GM18867 (cell line): Measurements from ENCODE around the gene ITGA4.
A peak's percentile ranks its signal among the peaks of the same experiment; 100 is the strongest.

ENCODE experiments used
- ATAC-seq: cut with Tn5 transposase; IDR thresholded peaks from one replicate; pipeline ENCODE4 v1.9.1; 2021; ENCODE audit warnings: mild to moderate bottlenecking, moderate library complexity; ENCODE audit not compliant: unreplicated experiment

Gene ITGA4

DNA sequence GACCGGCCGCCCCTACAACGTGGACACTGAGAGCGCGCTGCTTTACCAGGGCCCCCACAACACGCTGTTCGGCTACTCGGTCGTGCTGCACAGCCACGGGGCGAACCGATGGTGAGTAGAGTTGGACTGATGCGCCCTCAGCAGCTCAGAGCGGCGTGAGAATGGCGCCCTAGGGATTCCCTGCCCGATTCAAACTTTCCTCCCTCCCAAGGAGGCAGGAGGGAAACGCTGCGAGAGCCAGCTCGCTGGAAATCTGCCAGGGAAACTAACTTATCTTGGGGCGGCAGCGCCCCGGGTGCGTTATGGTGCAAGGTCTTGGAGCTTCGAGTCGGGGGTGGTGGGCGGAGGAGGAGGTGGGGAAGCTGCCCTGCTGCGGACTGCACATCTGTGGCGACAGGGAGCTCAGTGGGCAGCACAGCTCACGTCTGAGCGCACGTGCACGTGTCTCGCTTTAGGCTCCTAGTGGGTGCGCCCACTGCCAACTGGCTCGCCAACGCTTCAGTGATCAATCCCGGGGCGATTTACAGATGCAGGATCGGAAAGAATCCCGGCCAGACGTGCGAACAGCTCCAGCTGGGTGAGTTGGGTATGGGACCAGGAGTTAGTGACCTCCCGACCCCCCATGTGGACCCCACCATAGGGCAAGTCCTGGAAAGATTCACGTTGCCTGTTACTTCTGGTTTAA is 697 bp downstream of the ITGA4 start:
- peak; percentile 26 for ATAC-seq

DNA sequence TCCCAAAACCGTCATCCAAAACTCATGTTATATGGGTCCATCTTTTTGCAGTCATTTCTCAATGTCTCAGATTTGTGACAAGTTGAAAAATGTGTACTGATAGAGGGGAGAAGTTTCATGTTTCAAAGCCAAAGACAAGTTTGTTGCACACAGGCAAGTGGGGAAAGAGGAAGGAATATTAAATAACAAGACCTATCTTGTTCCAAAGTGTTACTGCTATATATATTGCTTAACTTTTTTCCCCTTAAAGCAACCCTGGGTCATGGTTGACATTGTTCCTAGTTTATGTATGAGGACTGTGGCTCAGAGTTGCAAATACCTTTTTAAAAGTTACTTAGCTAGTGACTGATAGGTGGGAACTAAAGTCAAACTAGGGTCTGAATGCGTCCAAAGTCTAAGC is 1.7 kb downstream of the ITGA4 start:
- no peak for ATAC-seq

DNA sequence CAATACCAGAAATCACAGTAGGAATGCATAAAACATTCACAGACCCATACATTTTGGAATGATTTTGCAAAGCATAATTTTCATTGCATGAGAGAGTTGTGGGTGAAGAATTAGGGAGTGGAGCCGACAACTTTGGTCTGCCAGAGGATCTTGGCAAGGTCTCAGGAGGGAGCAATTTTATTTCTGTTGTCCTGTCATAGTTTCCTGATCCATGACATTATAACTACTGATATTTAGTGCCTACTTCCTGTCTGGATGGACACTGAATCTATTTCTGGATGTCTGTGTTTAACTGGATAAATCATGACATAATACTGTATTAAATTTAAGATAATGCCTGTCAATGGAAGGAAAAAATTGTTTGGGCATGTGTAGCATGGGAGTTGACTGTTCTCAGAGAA is 2.4 kb downstream of the ITGA4 start:
- no peak for ATAC-seq

DNA sequence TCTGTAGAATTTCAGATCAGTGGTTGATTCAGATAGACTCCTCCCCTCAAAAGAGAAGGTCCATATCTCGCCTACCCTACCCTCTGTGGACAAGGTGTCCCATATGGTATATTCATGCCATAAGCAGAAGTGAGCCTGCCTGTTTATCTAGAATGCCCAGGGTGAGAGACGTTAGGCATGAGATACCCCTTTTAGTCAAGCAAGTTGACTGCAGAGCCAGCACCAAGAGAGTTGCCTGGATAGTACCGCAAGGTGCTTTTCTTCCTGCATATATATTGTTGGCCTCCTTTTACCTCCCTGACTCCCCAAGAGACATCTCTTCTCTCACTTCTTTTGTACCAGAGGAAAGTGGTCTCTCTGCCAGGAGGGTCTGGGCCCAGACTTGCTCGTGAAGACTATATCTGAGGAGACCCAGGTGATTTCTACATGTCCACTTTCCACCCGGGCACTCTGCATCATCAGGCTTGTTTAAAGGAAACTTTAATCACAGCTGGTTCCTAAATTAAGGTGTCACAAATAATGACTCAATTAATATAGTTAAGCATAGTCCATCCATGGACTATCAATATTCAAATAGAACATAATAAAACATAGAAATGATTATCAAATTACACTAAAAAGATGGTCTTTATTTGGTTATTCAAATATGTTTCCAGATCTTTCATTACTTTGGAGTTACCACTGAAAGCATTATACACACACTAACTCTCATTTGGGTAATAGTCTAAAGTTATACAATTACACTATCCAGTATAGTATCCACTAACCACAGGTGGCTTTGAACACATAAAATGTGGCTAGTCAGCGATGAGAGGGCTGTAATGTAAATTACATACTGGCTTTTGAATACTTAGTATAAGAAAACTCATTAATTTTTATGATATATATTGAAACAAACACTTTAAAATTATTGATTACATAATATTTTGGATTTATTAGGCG is 4.1 kb downstream of the ITGA4 start:
- peak; percentile 24 for ATAC-seq

DNA sequence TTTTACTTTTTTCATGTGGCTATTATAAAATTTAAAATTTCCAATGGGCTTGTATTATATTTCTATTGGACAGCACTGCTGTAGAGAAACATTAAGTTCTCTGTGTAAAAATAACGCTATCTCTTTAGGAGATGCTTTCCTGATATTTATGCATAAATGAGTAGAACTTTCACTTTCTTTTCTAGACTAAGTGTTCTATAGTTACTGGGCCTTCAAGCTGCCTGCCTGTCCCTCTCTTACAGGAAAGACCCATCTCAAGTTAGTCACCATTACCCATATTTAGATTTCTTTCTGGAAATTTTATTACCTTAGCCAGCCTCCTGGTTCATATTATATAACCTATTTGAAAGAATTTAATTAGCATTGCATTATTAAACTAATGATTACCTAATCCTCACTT is 4.8 kb downstream of the ITGA4 start:
- ATAC-seq = peak; percentile 21

DNA sequence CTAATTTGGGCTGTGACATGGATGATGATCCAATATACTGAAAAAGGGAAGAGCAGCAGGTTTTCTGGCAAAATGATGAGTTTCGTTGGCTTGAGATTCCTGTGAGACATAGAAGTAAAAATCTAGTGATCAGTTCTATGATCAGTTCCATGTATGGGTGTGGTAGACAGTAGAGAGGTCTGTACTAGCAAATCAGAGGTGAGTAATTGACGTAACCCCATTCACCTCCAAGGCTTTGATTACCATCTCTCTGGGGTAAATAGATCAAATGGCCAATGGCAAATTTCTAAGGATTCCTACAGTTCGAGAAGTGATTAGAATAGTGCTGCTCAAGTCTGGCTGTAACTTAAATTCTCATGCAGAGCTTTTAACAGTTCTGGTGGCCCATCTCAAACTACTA is 6.4 kb downstream of the ITGA4 start:
- ATAC-seq = no peak

DNA sequence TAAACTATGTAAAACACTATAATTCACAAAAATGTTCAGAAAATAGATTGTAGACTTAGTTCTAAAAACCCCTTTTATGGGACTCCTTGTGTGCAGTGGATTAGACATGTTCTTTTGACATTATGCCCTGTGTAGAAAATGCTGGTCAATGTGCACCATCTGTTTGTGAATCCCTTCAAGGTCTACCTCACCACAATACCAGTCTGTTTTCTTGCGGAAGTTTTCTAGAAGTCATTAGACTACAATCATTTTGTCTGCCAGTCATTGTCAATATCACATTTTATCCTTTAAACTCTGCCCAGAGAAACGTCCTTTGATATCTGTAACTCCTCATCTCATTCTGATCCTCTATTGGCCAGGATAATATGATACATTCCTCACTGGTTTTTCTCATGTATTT is 7.8 kb downstream of the ITGA4 start:
- no peak for ATAC-seq

DNA sequence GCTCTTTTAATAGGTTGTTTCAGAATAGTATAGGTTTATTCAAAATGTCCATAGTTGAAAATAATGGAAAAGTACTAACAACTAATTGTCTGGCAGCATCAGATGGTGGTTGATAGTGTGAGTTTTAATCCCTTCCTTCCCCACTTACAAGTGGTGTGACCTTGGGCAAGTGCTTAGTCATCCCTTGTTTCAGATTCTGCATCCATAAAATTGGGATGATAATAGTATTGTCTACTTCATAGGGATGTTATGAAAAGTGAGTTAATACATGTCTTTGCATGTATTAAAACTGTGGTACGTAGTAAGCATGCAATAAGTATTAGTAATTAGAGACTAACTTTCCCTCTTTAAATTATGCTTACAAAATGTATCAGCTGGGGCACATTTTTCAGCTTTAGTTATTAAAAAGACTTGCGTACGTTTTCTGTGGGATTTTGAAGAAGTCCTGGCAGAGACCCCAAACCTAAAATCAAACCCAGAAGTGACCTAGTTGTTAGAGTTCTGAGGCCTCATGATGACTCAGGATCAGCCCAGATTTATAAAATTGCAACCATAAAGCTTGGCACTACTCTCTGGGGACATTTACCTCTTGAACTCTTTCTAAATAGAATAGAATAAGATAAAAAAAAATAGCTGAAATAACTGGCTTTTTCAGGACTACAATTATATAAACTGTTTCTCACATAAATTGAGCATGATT is 8.6 kb downstream of the ITGA4 start:
- no peak for ATAC-seq

DNA sequence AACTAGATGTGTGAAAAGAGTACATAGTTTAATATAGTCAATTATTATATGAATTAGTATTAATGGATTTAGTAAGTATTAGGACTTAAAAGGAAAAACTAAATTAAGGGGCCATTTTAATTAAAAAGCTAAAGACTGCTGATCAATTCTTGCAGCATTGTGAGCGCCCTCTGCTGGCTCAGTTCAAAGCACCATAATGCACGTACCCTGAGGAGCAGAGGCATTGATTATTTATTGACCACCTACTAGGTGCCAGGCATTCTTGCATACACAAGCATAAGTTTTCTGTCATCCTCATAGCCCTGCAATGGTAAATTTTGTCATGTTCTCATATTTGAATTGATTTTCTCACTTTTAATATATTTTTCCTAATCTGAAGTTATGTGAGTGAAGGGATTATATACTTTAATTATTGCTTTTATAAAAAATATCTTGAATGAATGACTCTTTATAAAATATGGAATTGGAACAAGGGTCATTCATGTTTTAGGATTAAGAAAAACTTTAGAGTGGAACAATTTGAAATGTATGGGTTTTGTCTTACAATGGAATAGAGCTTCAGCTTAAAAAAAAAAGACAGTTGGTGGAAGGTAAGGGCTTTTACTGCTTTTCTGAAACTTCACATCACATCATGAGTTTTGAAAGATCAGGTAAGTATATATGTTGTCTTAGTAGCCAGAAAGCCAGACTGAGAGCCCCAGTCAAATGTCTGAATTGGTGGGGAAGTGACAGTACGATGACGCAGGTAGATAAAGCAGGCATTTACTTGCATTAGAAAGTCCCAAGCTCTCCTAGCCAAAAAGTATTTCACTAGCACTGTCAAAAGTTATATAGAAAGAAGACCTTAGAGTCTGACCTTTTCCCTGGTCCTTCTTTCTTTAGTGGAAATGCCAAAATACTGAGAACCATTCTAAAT is 9.7 kb downstream of the ITGA4 start:
- peak; percentile 47 for ATAC-seq

DNA sequence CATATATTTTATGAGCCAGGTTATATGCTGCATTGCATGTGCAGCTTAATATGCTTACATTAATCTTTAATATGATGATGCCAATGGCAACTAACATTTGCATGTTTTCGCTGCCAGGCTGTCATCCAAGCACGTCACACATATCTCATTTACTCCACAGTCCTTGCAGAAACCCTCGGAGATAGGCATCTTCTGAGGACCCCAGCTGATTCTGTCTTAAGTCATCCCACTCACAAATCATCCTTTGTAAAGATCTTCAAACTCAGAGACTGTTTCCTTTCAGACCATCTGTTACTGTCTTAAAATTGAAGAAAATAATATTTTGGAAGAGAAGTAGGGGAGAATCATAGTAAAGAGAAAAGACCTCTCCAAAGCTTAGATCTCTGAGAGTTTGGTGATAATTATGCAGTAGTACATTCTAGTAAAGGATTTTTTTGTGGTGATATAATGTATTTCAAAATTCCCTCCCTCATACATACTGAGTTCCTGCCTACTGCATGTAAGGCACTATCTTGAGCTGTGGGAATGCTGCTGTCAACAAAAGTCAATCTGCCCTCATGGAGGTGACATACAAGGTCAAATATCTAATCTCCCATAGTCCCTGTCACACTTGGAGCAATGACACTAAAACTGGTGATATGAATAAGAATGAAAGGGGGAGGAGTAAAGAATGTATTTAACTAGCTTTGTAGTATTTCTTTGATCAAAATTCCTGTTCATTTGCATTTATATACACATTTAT is 11.0 kb downstream of the ITGA4 start:
- no peak for ATAC-seq

DNA sequence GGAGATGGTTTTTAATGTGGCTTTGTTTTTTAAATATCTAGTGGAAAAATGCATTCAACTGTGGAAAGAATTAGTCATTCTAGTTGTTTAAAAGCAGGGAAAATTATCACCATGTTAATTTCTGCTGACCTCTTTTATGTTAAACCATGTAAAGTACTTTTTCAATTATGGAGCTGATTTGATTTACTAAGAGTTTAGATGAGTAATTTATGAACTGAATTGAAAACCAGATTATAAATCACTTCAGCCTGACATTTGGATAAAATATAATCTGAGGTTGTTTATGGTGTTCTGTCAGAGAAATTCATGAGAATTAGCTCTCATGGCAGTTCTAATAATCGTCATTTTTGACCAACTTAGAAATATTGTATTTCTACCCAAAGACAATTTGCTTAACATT is 11.6 kb downstream of the ITGA4 start:
- no peak for ATAC-seq

DNA sequence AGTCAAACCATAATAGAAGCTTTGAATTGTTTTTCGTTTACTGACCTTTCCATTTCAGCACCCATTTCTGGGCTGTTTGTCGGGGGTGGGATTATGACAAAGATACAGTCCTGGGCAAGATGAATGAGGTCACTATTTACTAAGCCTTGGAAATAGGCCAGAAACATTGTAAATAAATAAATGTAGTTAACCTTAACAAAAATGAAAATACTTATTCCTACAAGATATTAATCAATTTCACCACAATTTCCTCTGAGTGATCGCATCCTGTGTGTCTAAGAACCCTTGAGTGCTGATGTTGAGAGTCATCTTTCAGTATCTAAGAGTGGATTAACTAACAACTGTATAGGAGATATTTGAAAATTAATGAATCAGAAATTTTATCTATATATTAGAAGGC is 14.0 kb downstream of the ITGA4 start:
- no peak for ATAC-seq

DNA sequence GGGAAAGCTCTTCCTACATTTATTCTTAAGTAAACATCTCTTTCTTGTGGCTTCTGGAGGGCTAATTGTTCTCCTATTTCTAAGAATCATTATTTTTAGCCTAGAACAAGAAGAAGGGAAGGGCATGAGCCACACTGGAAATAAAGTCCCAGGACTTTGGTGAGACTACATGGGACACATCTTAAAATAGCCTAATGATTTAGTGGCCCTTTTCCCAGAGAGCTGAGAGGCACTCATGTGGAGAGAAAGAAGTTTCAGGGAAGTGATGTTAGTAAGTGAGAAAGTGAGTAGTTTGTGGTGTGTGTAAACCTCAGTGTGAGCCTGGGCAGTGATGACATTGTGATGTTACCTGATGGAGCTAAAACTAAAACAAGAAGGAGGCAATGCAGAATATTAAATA is 14.6 kb downstream of the ITGA4 start:
- peak; percentile 51 for ATAC-seq

DNA sequence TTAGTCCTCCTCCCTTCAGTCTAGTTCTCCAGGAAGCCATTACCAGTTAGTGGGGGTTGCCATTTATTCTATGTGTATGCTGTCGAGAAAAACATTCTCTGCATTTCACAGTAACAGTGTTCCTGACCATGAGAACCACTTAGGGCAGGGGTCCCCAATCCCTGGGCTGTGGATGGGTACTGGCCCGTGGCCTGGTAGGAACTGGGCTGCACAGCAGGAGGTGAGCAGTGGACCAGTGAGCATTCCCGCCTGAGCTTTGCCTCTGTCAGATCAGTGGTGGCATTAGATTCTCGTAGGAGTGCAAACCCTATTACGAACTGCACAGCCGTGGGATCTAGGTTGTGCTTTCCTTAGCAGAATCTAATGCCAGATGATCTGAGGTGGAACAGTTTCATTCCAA is 15.8 kb downstream of the ITGA4 start:
- ATAC-seq = no peak

DNA sequence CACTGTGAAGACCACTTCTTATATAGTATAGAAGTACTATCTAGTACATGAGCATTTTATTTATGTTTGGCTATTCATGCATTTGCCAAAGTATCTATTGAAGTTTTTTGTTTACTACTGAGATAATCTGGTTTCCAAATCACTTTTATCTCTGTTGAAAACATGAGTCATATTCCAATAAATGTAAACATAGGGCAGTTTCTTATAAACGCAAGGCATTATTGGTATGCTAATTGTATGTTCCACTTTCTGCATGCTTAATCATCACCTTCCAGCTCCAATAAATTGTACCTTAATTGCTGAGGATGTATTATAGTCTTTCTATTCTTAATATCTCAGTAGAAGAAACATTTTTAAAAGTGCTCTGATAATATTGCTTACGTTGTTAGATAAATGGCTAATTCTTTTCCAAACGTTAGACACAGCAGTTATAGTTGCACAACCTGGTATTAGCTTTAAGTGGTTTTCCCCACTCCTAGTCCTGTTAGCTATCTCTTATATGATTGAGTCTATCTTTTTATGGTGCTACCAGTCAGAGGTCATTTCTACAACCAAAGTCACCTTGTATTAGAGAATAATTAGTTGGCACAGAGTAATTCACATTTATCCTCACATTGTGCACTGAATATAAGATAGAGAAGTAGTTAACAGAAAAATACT is 17.2 kb downstream of the ITGA4 start:
- ATAC-seq = no peak

DNA sequence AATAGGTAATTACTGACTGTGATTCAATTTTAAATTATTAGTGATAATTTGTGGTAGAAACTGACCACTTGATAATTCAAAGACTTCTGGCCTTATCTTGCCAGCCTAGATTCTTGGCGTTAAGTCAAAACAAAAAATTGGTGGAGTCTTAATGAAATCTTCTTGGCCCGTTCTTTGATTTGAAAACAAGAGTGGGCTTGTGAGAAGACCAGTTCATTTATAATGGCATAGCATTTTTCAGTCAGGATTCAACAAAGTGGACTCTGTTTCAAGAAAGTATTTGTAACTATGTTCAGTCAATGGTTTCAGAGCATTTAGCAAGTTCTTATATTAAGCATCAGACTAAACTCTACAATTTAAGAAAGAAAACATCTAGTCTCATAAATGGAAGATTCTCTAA is 26.0 kb downstream of the ITGA4 start:
- ATAC-seq = no peak

DNA sequence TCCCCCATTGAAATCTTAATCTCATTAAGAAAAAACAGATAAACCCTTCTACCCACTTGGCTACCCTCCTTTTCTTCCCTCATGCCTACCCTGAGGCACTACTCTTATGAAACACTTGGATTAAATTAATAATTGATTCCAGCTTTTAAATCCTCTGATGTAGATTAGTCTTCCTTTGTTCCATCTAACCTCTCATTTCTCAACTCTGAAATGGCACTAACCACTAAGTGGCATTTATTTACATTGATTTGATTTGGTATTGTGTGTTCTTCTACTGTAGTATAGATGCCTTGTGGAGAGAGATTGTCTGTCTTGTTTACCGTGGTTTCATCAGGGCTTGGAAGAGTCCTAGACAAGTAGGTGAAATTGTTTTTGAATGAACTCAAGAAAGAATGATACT is 26.7 kb downstream of the ITGA4 start:
- ATAC-seq = no peak

DNA sequence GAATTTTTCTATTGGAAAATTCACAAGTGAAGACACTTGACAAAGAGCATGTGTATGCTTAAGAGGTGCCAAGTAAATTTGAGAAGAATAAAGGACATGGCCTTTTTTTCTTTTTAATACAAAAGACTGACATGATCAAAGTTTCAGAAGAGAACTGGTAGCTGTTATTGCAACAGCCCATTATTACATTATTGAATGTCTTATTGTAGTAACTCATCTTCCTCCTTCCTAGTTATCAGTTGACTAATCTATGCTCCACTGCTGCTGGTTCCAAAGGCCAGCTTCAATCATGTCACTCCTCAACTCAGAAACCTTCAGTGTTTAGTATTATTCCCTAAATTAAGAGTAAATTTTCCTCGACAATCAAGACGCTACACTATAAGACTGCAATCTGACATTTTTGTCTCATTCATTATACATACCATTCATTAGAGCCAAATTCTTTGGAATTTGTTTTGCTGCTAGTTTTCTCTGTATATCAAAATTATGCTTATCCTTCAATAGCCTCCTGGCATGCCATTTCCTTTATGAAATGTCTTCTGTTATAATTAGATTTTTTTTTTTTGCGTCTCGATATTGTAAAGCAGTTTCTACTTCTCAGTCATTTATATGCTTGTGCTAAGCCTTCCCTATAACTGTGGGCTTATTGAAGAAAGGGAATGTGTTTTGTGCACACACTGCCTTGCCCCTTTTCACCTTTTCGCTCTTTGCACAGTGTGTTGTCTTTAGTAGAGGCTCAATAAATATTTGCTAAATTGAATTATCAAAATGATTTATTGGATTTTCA is 27.9 kb downstream of the ITGA4 start:
- no peak for ATAC-seq

DNA sequence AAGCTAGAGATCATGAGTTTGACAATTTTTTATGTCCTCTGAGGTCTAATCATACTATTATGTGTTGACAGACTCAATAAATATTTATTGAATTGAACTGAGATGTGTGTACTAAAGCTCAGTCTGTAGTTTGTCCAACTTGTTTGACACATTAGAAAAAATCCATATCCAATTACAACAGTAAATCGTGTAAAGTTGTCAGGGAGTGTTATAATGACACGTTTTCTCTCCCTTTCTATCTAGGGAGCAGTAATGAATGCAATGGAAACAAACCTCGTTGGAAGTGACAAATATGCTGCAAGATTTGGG is 28.4 kb downstream of the ITGA4 start:
- ATAC-seq = no peak
